ENCODE measurements around the gene FUT1.

- TF ChIP-seq CTCF (conservative IDR thresholded peaks at IDR 0.05; ENCODE audit: low read depth, low read length), result no peak
- TF ChIP-seq EZH2 (IDR thresholded peaks at IDR 0.05; ENCODE audit: borderline replicate concordance, low read depth, low read length, poor library complexity, severe bottlenecking), result no peak
Observed at GRCh38 chr19:48777139-48777538, 24.7 kb upstream of the FUT1 start.

Measured in A673 (cell line).